HG03575 (cell line): Measurements from ENCODE around the gene RYR2.
"Not testable (repeated sequence)": the region's sequence is repeated elsewhere in the genome, so short reads cannot be mapped to it uniquely, and the experiment has no call there.

Source experiments
- ATAC-seq: cut with Tn5 transposase; IDR thresholded peaks from one replicate; pipeline ENCODE4 v1.9.1; 2021; ENCODE audit not compliant: unreplicated experiment, insufficient number of reproducible peaks, low FRiP score; ENCODE audit errors: extremely low read depth

RYR2 gene

DNA sequence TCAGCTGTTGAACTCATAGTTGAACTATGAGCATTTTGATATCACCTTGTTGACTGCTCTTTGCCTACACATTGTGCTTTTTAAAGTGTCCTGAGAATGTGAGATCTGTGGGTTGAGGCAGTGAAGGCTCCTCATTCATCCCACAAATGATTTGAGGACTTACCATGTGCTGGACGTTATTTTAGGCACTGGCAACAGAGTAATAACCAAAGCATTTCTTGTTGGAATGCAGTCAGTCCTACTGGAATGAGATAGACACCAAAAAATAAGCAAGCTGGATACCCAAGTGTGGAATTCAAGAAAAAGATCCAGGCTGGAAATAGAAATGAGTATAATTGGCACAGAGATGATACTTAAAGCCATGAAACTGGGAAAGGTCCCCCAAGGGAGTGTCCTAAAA is 775.3 kb downstream of the RYR2 start:
- no peak for ATAC-seq

GRCh38 chr1:237820634-237821033 is 778.6 kb downstream of the RYR2 start:
- ATAC-seq, result not testable (repeated sequence)

DNA sequence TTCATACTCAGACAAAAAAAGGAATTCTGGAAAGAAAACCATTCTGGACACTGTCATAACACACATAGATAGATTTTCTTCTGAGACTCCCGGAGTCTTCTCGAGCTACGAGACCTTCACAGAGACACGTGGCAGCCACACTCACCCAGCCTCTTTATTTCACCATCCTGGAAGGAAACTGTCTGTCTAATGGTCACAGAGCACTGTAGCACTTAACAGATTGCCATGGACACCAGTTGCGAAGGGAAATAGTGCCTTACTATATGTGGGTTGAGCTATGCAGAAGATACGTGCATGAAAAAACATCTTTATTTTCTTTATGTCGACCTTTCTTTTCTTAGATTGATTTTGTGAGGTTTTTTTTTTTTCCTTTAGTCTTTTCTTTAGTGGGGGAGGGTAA is 790.9 kb downstream of the RYR2 start:
- no peak for ATAC-seq

GRCh38 chr1:237834048-237834447 is 792.1 kb downstream of the RYR2 start:
- no peak for ATAC-seq

GRCh38 chr1:237834461-237834860 is 792.5 kb downstream of the RYR2 start:
- no peak for ATAC-seq

GRCh38 chr1:237838320-237838719 is 796.3 kb downstream of the RYR2 start:
- ATAC-seq, result no peak

DNA sequence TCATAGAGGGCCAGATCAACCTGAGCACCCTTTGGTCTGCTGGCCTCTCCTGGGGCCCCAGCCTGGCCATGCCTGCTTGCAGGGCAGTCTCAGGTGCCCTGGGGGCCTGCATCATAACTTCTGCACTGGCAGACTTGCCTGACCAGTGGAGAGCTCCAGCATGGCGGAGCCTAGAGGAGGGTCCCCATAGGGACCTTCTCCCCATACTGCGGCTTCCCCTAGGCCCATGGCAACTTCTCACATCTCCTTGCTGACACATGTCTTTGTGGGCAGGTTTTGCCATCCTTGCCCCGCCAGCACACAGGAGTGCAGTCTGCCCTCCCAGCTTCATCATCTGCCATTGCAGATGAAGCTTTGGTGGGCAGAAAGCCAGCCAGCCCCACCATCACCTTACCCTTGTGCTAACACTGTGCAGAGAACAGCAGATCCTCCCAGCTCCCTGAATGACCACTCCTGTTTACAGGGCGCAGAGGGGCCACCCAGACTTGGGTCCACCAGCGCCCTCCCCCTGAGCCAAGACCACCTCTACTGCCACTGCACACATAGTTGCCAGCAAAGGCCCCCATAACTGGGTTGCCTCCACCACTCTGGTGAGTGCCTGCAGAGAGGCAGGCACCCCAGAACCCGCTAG is 797.0 kb downstream of the RYR2 start:
- no peak for ATAC-seq

DNA sequence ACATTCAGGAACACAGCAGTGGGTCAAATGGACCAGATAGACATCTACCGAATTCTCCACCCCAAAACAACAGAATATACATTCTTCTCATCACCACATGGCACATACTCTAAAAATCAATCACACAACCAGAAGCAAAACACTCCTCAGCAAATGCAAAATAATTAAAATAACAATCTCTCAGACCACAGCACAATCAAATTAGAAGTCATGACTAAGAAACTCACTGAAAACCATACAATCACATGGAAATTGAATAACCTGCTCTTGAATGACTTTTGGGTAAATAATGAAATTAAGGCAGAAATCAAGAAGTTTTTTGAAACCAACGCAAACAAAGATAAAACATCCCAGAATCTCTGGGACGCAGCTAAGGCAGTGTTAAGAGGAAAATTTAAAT is 799.5 kb downstream of the RYR2 start:
- ATAC-seq, result no peak

GRCh38 chr1:237843516-237843915 is 801.5 kb downstream of the RYR2 start:
- not testable (repeated sequence) for ATAC-seq

DNA sequence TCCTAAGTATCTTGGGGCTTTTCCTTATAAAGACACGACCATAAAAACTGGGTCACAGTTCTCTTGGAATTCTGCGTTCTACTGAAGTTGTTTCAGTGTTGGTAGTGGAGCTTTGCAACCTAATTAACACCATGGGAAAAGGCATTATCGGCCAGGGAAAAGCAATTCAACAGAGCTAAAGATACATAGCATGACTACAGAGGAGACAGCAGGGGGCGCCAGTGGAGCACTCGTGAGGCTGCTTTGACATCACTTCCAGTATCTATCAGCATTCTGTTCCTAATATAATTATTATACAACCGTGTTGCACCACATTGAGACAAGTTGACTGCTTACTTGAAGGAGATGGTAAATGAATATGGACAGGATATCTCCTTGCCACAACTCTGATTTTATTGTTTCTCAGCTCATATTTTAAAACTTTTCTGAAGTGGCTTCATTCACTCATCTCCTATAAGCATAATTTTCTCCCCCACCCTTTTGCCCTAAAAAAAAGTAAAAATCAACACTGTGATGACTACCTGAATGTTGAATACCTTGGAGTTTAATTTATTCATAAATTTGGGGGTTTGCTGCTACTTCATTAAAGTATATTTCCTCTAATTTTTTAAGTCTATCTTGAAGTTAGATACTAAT is 809.3 kb downstream of the RYR2 start:
- ATAC-seq, result no peak

DNA sequence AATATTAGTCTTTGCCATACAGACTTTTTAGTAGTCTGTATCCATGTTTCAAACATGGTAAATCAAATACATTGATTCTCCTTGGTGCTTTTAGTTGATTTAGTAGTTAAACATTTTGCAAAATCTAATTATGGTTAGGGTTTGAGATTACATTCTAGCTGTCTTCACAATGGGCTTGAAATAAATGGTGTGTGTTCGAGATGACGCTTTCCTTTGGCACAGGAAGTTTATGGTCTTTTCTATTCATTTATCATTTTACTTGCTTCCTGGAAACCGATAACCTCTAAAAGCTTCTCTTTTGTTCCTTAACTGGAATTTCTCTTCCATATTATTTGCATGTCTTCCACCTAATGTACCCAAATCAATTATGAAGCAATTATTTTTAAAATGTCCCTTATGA is 810.4 kb downstream of the RYR2 start:
- ATAC-seq, result no peak

DNA sequence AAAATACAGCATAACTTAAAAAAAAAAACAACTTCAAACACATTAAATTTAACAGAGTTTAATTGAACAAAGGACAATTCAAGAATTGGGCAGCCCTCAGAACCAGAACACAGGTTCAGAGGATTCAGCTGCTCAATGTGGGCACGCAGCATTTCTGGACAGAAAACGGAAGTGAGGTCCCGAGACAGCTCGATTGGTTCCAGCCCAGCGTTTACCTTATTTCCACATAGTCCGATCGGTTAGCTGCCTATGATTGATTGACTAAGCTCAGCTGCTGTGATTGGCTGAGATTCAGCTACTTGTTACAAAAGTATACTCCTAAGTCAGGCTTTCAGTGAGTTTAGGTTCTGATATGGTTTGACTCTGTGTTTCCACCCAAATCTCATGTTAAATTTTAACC is 815.5 kb downstream of the RYR2 start:
- no peak for ATAC-seq

- ATAC-seq, result no peak
Measured at GRCh38 chr1:237858992-237859391, 817.0 kb downstream of the RYR2 start.

DNA sequence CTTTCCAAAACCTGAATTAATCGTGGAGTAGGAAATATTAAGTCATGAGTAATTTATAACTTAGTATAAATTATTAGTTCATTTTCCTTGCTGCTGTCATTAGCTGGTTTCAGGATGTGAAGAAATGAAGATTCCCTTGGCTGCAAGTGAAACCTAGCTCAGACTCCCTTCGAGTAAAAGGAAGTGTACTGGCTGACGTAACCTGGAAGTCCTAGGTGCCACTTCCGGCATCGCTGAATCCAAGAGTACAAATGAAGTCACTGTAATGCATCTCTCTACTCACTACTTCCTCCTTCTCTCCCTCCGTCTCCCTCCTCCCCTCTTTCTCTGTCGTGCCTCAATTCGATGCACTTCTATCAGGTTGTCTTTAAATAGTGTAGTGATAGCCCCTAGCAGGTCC is 820.0 kb downstream of the RYR2 start:
- ATAC-seq, result no peak

- ATAC-seq, result no peak
Measured at GRCh38 chr1:237863234-237863633, 821.2 kb downstream of the RYR2 start.

- no peak for ATAC-seq
Measured at GRCh38 chr1:237864338-237865244, 822.6 kb downstream of the RYR2 start.

- ATAC-seq, result no peak
Measured at GRCh38 chr1:237867380-237867888, 825.5 kb downstream of the RYR2 start.

- no peak for ATAC-seq
Measured at GRCh38 chr1:237868817-237869600, 827.0 kb downstream of the RYR2 start.
